ENCODE measurements around the gene RNF145. TPM values are rescaled to one million over a fixed set of nuclear protein-coding genes. Genes with fewer than 3 reads are reported as not detected.
"Not testable (repeated sequence)": the region's sequence is repeated elsewhere in the genome, so short reads cannot be mapped to it uniquely, and the experiment has no call there.

Gene RNF145
- total RNA-seq, 2 donors from 2014 or later: 13.5 to 19.5 TPM

GRCh38 chr5:159123189-159123588 is 86.2 kb downstream of the RNF145 start:
- Histone ChIP-seq H3K9me3 (no peaks in the 10 kb centered on the region), H3K27me3 (no peaks in the 10 kb centered on the region), H3K36me3 (replicated peaks in 1 of 2; ENCODE audit: insufficient read depth in 1 of 2, low read depth in 2 of 2) (no peaks in the 10 kb centered on the region), H3K4me3 (no peak overlapping the region), H3K27ac (no peak overlapping the region), H3K4me1 (no peaks in the 10 kb centered on the region)
- ATAC-seq (no peak), DNase-seq (no peak)
- WGBS, 2 donors: 70 to 71% methylated on average over 2 of the region's 2 CpGs
- intact Hi-C loops (cut with DNase I): no loop called here
- TF ChIP-seq CTCF (IDR thresholded peaks at IDR 0.05) (no peak), POLR2A (IDR thresholded peaks at IDR 0.05) (no peak)

- intact Hi-C loops (cut with DNase I): no loop called here
- no peak overlapping the region for H3K4me3 ChIP-seq
- DNase-seq: no peak
- no peak for ATAC-seq
- no peaks in the 10 kb centered on the region for H3K36me3 ChIP-seq (replicated peaks in 1 of 2; ENCODE audit: insufficient read depth in 1 of 2, low read depth in 2 of 2)
- no peaks in the 10 kb centered on the region for H3K9me3 ChIP-seq
- TF ChIP-seq POLR2A (IDR thresholded peaks at IDR 0.05) (no peak), CTCF (IDR thresholded peaks at IDR 0.05) (no peak)
- WGBS, 2 donors: 61 to 65% methylated on average over 3 of the region's 3 CpGs
- no peaks in the 10 kb centered on the region for H3K4me1 ChIP-seq
- no peak overlapping the region for H3K27ac ChIP-seq
- no peaks in the 10 kb centered on the region for H3K27me3 ChIP-seq
These were observed 88.3 kb downstream of the RNF145 start for GRCh38 chr5:159121061-159121460.

GRCh38 chr5:159120446-159120845 is 88.9 kb downstream of the RNF145 start:
- DNase-seq (no peak), ATAC-seq (no peak)
- intact Hi-C loops (cut with DNase I): no loop called here
- H3K27me3 ChIP-seq: no peaks in the 10 kb centered on the region
- no peak for TF ChIP-seq POLR2A (IDR thresholded peaks at IDR 0.05)
- no peak for TF ChIP-seq CTCF (IDR thresholded peaks at IDR 0.05)
- no peaks in the 10 kb centered on the region for H3K36me3 ChIP-seq (replicated peaks in 1 of 2; ENCODE audit: insufficient read depth in 1 of 2, low read depth in 2 of 2)
- H3K27ac ChIP-seq: no peak overlapping the region
- no peak overlapping the region for H3K4me3 ChIP-seq
- H3K4me1 ChIP-seq: no peaks in the 10 kb centered on the region
- H3K9me3 ChIP-seq: no peaks in the 10 kb centered on the region
- 48 to 67% methylated on average over 4 of the region's 4 CpGs for WGBS, 2 donors

GRCh38 chr5:159119842-159120241 is 89.5 kb downstream of the RNF145 start:
- 54 to 59% methylated on average over 4 of the region's 4 CpGs for WGBS, 2 donors
- H3K36me3 ChIP-seq (replicated peaks in 1 of 2; ENCODE audit: insufficient read depth in 1 of 2, low read depth in 2 of 2); H3K4me3 ChIP-seq; ATAC-seq; DNase-seq; H3K9me3 ChIP-seq; H3K4me1 ChIP-seq; H3K27ac ChIP-seq; H3K27me3 ChIP-seq; intact Hi-C loops (cut with DNase I): not testable (repeated sequence)

- WGBS, 2 donors: 91 to 92% methylated on average over 11 to 30 of the region's 39 CpGs
- DNase-seq; intact Hi-C loops (cut with DNase I); H3K9me3 ChIP-seq; H3K27me3 ChIP-seq; H3K4me3 ChIP-seq; ATAC-seq; H3K27ac ChIP-seq; H3K36me3 ChIP-seq (replicated peaks in 1 of 2; ENCODE audit: insufficient read depth in 1 of 2, low read depth in 2 of 2); H3K4me1 ChIP-seq: not testable (repeated sequence)
These were observed 90.2 kb downstream of the RNF145 start for GRCh38 chr5:159118958-159119659.

GRCh38 chr5:159113405-159113804 is 95.9 kb downstream of the RNF145 start:
- Histone ChIP-seq H3K36me3 (replicated peaks in 1 of 2; ENCODE audit: insufficient read depth in 1 of 2, low read depth in 2 of 2) (no peaks in the 10 kb centered on the region), H3K27ac (no peak overlapping the region), H3K4me1 (no peaks in the 10 kb centered on the region), H3K27me3 (no peaks in the 10 kb centered on the region), H3K4me3 (no peak overlapping the region), H3K9me3 (no peaks in the 10 kb centered on the region)
- DNase-seq (no peak), ATAC-seq (no peak)
- TF ChIP-seq CTCF (IDR thresholded peaks at IDR 0.05) (no peak), POLR2A (IDR thresholded peaks at IDR 0.05) (no peak)
- intact Hi-C loops (cut with DNase I): no loop called here

Measured in body of pancreas (tissue), 4 donors.